Mononuclear cell (primary cell): ENCODE data around the gene ARFGAP3. TPM values are rescaled to one million over a fixed set of nuclear protein-coding genes. Genes with fewer than 3 reads are reported as not detected.
"Not testable (repeated sequence)": the region's sequence is repeated elsewhere in the genome, so short reads cannot be mapped to it uniquely, and the experiment has no call there.

Source experiments
- H3K27me3 ChIP-seq: 2 replicates; pipeline ENCODE4 v1.6.0; 2011; ENCODE audit warnings: low read length, control low read depth; ENCODE audit not compliant: insufficient read depth
- H3K4me1 ChIP-seq: 2 replicates; pipeline ENCODE4 v1.5.1; 2011; ENCODE audit warnings: mild to moderate bottlenecking, low read length, control low read depth; ENCODE audit not compliant: insufficient read depth
- H3K4me3 ChIP-seq: 2 replicates; pipeline ENCODE4 v1.5.1; 2011; ENCODE audit warnings: mild to moderate bottlenecking, low read length, moderate library complexity
- H3K9me3 ChIP-seq: 2 replicates; pipeline ENCODE4 v1.5.1; 2011; ENCODE audit warnings: low read depth, mild to moderate bottlenecking, control low read depth, low read length
- total RNA-seq: library from RNA; depleted of rRNA; stranded (reverse); fragments of >200 nt; gene quantifications from one replicate; pipeline ENCODE4 v1.2.3, GENCODE V29; 2012

The ARFGAP3 gene
- total RNA-seq, 1 donor = 39.9 TPM

DNA sequence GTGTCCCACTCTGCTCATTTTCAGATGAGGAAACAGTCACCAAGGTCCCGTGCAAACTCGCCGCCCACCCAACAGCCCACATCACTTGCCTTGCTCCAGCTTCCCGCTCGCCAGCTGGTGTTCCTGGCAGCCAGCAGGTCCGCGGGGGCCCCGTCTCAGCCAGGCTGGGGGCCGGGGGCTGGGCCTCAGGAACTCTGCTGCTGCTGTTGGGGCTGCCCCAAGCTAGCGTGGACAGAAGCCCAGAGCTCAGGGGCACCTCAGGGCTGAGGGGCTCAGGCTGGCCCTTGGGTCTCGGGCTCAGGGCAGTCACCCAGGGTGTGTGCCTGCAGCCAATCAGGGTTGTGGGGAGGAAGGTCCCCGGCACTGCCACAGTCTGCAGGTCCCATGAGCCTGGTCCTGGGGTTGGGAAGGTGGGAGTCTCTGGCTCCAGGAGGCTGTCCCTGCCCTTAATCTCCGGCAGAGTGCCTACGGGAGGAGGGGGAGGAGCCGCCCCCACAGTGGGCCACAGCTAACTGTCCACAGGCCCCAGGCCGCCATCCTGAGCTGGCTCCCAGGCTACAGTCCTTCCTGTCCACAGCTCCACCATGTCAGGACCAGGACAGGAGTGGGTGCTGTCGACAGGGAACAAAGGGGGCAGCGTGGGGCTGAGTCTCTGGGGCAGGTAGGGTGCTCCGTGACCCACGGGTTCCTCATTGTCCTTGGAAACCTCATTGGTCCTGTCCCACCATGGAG, 65.2 kb downstream of the ARFGAP3 start:
- no peaks in the 10 kb centered on the region for H3K9me3 ChIP-seq
- no peaks in the 10 kb centered on the region for H3K27me3 ChIP-seq
- H3K4me3 ChIP-seq = no peak overlapping the region
- no peaks in the 10 kb centered on the region for H3K4me1 ChIP-seq

DNA sequence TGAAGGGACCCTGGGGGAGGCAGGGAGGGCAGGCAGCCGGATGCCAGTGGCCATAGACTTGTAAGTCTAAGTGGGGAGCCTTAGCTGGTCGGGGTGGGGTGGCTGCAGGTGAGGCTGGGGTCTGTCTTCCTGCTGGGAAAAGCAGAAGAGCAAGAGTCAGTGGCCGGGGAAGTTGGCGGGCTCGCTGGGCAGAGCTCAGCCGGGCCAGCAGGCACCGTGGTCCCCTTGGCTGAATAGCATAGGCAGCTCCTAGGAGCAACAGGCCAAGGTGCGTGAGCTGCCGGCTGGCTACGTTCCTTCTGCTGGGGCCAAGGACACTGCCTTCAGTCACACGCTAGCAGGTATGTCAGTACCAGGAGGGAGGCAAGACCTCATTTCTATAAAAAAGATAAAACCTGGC, 68.6 kb downstream of the ARFGAP3 start:
- Histone ChIP-seq H3K27me3 (no peaks in the 10 kb centered on the region), H3K9me3 (no peaks in the 10 kb centered on the region), H3K4me3 (no peak overlapping the region), H3K4me1 (no peaks in the 10 kb centered on the region)

DNA sequence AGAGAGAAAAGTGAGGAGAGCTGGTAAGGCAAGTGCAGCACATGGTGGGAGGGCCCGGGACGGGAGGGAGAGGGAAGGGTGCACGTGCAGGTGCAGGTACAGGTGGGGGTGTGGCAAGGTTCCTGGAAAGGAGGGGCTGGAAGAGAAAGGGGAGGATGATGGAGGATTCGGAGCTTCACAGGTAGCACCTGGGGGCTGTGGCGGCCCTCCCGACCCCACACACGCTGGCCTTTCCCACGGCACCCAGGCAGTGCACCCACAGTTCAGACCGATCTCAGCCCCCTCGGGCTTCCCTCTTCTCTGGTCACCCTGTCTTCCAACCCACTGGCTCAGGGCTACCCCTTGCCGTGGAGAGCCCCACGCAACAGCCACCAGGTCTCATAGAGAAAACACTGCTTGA, 69.1 kb downstream of the ARFGAP3 start:
- H3K4me3 ChIP-seq = no peak overlapping the region
- no peaks in the 10 kb centered on the region for H3K9me3 ChIP-seq
- H3K4me1 ChIP-seq = no peaks in the 10 kb centered on the region
- no peaks in the 10 kb centered on the region for H3K27me3 ChIP-seq

DNA sequence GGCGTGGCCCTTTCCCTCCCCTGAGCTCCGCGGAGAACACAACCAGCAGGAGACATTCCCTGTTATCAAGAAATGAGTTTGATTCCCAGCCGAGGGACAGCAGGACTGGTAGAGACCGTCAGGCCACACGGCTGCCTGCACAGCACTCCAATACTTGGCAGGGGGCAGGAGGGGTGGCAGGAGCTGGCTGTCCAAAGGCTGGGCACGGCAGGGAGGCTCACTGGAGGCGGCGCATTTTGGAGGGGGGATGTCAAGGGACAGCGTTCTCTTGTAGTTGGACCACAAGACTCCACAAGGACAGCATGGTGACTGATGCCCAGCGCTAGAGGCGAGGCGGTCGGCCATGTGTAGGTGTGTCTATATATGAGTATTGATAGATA, 69.7 kb downstream of the ARFGAP3 start:
- Histone ChIP-seq H3K27me3 (no peaks in the 10 kb centered on the region), H3K9me3 (no peaks in the 10 kb centered on the region), H3K4me1 (no peaks in the 10 kb centered on the region), H3K4me3 (no peak overlapping the region)

DNA sequence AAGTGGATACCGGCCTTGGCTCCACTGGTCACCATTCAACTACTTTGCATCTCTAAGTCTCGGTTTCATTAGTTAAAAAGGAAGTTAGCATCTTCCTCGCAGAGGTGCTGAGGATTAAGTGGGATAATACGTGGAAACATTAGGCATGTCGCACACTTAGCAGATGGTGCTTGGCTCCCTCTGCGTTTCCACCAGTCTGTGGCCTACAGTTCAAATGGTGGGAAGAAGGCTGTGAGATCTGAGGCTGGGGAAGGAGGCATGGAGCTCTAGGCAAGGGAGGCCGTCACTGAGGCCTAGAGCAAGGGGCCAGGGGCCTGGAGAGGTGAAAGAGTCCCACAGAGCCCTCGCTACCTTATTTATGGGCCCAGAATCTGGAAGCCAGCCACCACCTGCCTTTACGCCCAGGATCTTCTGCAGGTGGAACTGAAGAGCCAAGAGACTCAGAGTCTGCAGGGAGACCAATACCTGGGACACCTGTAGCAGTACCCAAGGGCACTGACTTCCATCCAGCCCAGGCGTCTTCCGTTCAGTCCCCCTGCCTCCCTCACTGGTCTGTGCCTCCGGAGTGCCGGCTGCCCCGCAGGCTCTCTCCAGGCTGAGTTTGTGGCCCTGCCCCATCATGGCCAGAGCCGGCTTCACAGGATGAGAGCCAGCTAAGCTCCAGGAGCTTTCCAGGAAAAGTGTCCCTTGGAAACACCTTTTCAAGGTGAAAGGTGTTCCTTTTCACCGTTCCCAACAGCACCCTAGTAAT, 70.3 kb downstream of the ARFGAP3 start:
- Histone ChIP-seq H3K9me3 (no peaks in the 10 kb centered on the region), H3K27me3 (no peaks in the 10 kb centered on the region), H3K4me1 (no peaks in the 10 kb centered on the region), H3K4me3 (no peak overlapping the region)

DNA sequence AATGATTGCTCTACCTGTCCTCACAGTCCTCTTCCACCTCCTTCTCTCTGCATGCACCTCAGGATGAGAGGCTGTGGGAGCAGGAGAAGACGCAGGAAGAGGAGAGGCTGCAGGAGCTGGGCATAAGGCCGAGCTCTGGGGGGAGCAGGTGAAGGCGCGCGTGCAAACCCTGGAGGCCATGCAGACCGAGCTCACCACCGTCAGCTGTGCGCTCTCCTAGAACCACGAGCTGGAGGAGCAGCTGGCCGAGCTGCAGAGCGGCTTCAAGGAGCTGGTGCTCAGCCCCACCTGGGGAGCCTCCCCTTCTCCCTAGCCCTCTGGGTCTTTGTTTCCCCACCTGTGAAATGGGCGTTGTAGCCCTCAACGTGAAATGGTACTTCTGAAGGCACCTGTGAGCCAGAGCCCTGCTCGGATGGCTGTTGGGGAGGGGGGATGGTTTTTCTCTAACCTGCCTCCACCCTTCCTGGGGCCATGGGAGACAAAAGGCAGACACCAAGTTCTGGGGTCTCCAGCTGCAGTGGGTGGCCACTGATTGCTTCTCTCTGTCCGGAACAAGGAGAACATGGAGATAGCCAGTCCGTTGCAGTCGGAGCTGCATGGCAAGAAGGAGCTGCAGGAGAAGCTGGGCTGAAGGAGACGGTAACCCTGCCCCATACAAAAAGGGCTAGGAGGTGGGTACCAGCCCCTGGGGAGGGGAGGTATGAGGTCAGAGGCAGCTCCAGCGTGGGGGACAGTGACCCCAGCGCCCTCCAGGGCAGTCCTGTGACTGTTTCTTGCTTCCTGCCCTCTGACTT, 71.2 kb downstream of the ARFGAP3 start:
- no peak overlapping the region for H3K4me3 ChIP-seq
- H3K4me1 ChIP-seq = no peaks in the 10 kb centered on the region
- no peaks in the 10 kb centered on the region for H3K27me3 ChIP-seq
- no peaks in the 10 kb centered on the region for H3K9me3 ChIP-seq

DNA sequence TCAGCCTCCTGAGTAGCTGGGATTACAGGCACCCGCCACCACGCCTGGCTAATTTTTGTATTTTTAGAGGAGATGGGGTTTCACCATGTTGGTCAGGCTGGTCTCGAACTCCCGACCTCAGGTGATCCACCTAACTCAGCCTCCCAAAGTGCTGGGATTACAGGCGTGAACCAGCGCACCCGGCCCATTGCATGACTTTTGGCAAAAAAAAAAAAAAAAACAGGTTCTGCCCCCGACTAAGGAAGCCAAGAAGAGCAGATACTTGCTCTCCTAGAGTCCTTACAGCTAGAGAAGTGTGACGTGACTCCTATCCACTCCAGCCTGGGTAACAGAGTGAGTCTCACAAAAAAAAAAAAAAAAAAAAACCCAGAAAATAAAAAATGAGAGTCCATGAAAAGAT, 74.8 kb downstream of the ARFGAP3 start:
- not testable (repeated sequence) for H3K9me3 ChIP-seq, H3K4me3 ChIP-seq, H3K4me1 ChIP-seq, H3K27me3 ChIP-seq

DNA sequence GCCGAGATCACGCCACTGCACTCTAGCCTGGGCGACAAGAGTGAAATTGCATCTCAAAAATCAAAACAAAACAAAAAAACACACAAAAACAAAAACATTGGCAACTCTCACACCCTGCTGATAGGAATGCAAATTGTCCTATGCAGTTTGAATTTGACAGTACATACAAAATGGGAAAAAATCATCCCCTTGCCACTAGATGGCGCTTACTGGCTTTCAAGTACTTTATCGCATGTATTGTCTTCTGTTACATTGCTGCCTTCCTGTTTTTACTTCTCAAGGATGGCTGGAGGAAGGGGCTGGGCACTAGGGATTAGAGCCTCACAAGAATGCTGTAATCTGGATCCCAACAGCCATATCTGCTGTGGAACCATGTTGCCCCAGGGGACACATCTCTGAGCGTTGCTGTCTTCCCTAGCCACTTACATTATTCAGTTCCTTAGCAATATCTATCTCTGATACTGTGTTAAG, 77.0 kb downstream of the ARFGAP3 start:
- no peaks in the 10 kb centered on the region for H3K9me3 ChIP-seq
- H3K4me3 ChIP-seq = no peak overlapping the region
- H3K27me3 ChIP-seq = no peaks in the 10 kb centered on the region
- no peaks in the 10 kb centered on the region for H3K4me1 ChIP-seq

DNA sequence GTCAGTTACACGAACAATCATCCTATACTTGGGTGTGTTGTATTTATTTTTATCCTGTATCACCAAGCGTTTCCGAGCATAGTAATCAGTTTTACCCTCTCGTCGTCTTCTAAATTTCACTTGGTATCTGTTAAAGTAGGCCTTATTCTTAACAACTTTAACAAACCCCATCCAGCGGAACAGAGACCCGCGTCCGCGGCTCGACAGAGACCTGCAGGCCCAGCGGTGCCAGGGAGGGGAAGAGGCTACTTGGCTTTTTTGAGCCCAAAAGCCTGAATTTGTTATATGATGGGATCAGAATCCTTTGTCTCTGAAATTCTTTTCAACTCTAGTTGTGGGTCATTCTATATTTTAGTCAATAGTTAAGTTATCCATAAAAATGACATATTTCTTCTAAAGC, 79.9 kb downstream of the ARFGAP3 start:
- Histone ChIP-seq H3K4me1 (no peaks in the 10 kb centered on the region), H3K4me3 (no peak overlapping the region), H3K9me3 (no peaks in the 10 kb centered on the region), H3K27me3 (no peaks in the 10 kb centered on the region)

DNA sequence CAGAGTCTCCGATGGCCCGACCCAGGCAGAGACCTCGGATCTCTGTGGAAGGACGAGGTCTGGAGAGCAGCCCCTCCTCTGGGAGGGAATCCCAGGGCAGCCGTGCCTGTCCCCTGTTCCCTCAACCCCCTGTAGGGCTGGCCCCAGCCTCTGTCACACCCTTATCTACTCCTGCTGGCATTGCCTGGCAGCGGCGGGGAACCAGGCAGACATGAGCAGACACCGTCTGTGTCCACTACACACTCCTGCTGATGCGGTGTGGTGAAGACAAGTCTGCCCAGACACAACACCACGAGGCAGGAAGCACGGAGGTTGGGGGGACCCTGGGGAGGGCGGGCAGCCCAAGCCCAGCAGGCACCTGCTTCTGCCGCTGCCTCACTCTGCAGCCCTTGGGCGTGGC, 83.9 kb downstream of the ARFGAP3 start:
- H3K4me3 ChIP-seq = no peak overlapping the region
- no peaks in the 10 kb centered on the region for H3K27me3 ChIP-seq
- no peaks in the 10 kb centered on the region for H3K4me1 ChIP-seq
- no peaks in the 10 kb centered on the region for H3K9me3 ChIP-seq

DNA sequence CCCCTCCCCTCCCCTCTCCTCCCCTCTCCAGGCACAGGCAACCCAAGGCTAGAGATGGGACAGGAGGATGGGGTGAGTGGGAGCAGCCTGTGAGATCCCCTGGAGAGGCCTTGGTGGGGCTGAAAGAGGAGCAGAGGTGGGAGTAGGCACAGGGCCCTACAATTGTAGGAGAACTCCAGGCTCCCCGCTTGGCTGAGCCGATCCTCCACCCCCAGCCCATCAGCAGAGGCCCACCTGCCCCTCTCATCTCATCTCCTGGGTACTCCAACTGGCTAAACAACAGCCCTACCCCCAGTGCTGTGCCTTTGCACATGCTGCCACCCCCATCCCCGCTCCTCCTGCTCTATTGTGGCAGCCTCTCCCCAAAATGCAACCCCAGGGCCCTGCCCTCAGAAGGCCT, 84.4 kb downstream of the ARFGAP3 start:
- H3K4me3 ChIP-seq = no peak overlapping the region
- no peaks in the 10 kb centered on the region for H3K4me1 ChIP-seq
- H3K9me3 ChIP-seq = no peaks in the 10 kb centered on the region
- H3K27me3 ChIP-seq = no peaks in the 10 kb centered on the region

DNA sequence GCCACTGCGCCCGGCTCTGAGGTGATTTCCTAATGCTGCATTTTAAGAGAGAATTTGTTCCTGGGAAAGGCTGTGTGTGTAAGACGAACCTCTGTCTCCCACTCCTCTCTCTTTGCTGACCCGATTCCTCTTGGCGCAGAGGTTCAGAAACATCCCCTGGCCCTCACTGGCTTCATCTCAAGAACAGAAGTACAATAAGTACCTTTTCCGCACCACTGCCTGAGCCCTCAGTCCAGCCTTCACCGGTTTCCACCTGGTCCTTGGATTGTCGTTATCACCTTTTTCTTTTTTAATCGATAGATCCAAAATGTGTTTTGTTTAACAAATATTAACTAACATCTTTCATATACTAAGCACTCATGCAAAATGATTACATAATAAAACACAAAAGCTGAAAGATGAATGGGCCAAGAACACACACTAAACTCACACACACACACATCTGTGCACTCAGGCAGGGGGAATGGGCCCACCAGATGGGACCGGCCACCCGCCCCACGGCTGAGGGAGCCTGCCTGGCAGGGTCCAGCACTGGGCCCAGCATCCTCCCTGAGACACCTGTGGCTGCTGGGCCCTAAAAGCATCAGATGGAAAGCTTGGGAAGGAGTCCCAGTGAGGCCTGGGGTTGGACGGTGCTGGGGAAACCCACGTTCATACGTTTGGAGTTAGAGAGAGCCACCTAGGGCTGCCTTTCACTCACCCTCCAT, 86.0 kb downstream of the ARFGAP3 start:
- Histone ChIP-seq H3K4me3 (no peak overlapping the region), H3K27me3 (no peaks in the 10 kb centered on the region), H3K4me1 (no peaks in the 10 kb centered on the region), H3K9me3 (no peaks in the 10 kb centered on the region)

DNA sequence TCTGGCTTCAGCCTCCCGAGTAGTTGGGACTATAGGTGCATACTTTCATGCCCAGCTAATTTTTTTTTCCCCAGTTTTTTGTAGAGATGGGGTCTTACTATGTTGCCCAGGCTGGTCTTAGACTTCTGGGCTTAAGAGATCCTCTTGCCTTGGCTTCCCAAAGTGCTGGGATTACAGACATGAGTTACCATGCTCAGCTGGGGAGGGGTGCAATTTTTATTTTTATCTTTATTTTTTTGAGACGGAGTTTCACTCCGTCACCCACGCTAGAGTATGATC, 86.7 kb downstream of the ARFGAP3 start:
- H3K27me3 ChIP-seq = no peaks in the 10 kb centered on the region
- no peaks in the 10 kb centered on the region for H3K4me1 ChIP-seq
- no peak overlapping the region for H3K4me3 ChIP-seq
- H3K9me3 ChIP-seq = no peaks in the 10 kb centered on the region

DNA sequence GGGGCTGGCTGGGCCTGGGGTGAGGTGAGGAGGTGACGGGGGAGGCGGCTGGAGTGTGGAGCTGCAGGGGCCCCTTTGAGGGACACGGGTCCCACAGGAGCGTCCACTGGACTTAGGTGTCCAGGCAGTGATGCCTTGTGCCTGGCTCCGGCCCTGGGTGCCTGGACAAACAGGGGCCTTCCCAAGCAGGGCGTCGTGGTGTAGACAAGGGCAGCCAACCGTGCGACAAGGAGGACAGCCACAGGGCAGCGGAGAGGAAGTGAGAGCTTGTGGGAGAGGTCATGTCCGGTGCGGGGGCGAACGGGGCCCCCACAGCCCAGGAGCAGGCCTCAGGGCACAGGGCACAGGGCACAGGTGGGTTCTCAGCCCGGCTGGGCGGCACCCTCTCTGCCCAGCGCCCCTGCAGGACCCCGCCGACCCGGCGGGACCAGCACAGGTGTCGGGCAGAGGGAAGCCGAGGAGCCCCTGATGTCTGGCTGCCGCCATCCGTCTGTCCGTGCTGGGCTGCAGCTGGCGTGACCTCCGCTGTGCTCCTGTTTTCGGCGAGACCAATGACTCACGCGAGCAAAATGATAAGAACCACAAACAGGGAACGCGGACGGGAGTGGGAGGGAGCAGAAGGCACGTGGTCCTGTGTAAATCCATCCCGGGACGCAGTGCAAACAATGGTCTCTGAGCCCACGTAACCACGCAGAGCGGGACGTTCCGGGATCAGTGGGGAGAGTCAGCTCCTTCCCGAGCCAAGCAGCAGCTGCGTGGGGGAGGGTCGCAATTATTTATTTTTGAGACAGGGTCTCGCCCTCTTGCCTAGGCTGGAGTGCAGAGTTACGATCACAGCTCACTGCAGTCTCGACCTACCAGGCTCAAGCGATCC, 87.3 kb downstream of the ARFGAP3 start:
- no peaks in the 10 kb centered on the region for H3K4me1 ChIP-seq
- H3K4me3 ChIP-seq = no peak overlapping the region
- no peaks in the 10 kb centered on the region for H3K27me3 ChIP-seq
- H3K9me3 ChIP-seq = no peaks in the 10 kb centered on the region
